Activated effector memory CD4-positive, alpha-beta T cell treated with anti-CD3 and anti-CD28 coated beads, Interleukin-2, amount 50 U/mL, for 16 hours (primary cell): ENCODE measurements around the gene HERC3.

Experiments used
- DNase-seq: peaks from one replicate; pipeline ENCODE4 v3.0.0-alpha.2; 2020

Gene HERC3

GRCh38 chr4:88720451-88721428 lies 128.5 kb downstream of the HERC3 start:
- no peak for DNase-seq

- DNase-seq: no peak
Observed at GRCh38 chr4:88722276-88722780, 130.0 kb downstream of the HERC3 start.

GRCh38 chr4:88722828-88723227 lies 130.5 kb downstream of the HERC3 start:
- no peak for DNase-seq

DNA sequence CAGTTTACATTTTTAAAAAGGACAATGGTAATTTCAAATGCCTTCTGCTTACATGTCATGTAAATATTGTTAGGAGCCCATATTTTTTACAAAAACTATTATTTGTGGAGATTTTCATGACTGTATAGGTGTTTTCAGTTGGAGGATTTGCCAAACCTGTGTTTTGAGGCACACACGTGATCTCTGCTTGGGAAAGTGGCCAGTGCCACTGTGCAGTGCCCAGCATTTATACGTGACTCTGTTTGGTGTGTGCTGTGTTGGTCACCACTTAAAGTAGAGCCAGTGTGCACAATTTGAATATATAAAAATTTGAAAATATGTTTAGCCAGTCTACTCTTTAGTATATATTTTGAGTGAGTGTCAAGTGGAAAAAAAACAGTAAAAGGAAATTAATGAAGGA lies 132.1 kb downstream of the HERC3 start:
- DNase-seq: no peak

DNA sequence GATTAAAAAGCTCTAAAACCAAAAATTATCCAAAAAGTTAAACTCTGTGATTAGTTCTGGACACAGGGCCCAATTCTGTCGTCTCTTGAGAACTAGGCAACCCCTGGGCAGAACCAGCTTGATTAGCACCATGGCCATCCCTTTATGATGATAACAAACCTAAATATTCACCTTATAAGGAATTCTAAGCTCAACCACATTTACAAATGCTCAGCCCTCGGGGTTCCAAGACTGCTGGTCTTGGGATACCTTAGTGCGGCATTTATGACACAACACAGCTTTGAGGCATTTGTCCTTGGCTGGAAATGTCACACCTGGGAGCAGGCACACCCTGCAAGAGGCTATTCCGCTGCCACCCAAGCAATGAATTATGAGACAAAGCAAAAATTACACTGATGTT lies 132.9 kb downstream of the HERC3 start:
- no peak for DNase-seq

GRCh38 chr4:88725986-88726385 lies 133.7 kb downstream of the HERC3 start:
- DNase-seq: no peak

DNA sequence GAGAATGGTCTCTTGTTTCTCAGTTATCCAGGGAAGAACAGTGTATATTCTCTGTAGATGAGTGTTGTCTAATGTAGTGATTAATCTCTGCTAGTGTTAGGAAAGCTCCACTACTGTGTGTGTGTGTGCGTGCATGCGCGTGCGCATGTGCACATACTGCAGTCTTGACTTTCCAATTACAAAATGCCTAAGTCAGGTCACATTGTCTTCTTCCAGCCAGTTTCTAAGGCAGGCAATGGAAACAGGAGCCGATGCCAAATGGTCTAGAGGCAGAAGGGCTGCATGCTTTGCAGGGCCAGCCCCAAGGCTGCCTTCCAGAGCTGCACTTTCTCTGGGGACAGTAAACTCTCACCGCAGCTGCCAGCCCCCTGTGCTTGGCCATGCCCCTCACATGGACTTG lies 135.9 kb downstream of the HERC3 start:
- DNase-seq: no peak

DNA sequence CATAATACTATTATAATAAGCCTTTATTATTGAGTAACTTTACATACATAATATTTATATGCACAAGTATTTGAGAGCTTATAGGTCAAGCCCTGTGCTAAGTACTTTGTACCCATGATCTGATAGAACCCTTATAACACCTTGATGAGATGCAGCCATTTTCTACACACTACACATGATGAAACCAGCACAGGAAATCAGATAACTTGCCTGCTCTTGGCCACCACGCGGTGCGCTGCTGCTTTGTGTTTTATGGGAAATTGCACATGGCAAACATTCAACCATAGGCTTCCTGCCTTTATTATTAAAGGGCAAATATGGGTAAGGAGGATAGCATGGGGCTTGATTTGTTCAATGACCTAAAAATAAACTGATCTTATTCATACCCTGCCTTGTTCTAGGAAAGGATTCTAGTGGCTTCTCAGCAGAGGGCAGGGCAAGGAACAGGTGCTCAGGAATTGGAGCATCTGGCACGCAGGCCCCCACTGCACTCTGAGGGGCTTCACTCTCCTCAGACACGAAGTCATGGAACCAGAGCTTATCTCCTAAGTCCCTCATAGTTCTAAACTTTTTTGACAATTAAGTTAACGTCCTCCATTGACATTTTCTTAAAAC lies 137.0 kb downstream of the HERC3 start:
- no peak for DNase-seq

DNA sequence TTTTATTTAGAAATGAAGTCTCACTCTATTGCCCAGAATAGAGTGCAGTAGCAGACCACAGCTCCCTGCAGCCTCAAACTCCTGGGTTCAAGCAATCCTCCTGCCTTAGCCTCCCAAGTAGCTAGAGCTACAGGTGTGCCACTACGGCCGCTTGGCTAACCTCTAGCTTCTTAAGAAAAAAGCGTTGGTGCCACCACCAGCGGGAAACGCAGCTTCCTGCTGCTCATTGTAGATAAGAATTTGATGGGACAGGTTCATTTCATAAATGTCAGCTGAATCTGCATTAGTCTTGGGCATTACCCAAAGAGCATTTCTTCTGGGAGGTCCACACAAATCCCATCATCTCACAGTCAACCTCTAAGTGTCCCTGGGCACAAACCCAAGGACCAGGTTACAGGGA lies 138.5 kb downstream of the HERC3 start:
- DNase-seq: no peak

DNA sequence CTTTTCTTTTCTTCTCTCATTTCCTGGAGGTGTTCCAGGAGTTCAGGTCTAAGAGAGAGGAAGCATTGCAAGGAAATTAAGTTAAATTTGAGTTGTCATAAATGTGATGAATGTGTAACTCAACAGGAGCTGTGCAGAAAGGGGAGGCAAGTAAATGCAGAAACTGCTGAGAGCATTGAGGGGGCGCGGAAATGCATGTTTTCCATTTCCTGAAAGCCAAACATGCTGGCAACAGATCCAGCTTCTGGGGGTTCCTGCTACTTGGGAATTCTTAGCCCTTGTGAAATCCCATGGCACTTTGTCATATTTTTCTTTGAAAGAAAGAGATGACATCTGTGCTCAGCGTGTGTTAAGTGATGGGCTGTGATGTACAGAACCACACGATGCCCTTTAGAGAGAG lies 139.1 kb downstream of the HERC3 start:
- DNase-seq: no peak

- DNase-seq: no peak
Observed at GRCh38 chr4:88732714-88733368, 140.6 kb downstream of the HERC3 start.

- no peak for DNase-seq
Observed at GRCh38 chr4:88734403-88734949, 142.2 kb downstream of the HERC3 start.

- DNase-seq: no peak
Observed at GRCh38 chr4:88735564-88735963, 143.3 kb downstream of the HERC3 start.

DNA sequence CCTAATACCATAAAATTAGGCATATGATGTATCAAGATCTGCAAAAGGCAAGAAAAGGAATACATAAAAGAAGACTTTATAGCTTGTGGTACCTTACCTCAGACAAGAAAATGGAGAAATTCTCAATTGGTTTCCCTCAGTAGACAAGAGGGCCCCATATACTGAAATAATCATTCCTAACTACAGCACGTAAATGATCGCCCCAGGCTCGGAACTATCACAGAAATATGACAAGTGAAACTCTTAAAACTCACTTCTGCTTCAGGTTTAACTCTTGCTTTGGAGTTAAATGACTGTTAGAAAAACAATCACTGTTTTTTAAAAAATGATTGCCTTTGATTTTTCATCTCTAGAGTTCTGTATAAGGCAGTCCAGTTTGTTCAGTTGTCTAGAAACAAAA lies 144.0 kb downstream of the HERC3 start:
- no peak for DNase-seq

- DNase-seq: no peak
Observed at GRCh38 chr4:88737307-88737941, 145.1 kb downstream of the HERC3 start.

DNA sequence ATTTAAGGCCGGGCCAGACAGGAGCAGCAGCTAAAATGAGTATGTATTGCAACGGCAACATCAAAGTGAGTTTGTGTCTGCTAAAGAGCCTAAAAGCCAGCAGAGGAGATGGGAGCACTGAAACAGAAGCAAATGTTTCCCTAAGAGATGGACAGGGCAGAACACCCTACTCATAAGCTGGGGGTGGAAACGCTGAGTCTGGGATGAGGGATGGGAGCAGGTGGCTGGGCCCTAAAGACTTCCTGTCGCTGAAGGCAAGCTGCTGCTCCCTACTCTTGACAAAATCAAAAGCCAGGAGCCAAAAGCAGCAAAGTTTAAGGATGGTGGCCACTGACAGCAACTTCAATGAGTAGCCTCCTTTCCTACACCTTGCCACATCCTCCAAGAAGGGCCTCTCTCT lies 145.9 kb downstream of the HERC3 start:
- DNase-seq: no peak

DNA sequence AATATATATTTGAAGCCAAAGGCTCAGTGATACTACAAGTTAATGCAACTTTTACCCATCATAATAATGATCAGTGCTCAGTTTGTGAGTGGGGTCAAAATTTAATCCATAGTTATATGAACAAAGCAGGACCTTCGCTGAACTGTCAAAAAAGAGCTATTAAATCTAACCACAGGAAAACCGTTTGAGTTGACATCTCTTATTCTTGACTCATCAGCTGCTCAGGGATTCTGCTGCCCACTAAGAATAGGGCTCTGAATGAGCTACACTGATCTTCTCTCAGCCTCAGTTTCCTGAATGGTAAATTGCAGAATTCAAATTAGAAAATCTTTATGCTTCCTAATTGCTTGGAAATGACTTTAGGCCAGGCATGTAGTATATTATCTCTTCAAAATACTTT lies 150.3 kb downstream of the HERC3 start:
- no peak for DNase-seq

DNA sequence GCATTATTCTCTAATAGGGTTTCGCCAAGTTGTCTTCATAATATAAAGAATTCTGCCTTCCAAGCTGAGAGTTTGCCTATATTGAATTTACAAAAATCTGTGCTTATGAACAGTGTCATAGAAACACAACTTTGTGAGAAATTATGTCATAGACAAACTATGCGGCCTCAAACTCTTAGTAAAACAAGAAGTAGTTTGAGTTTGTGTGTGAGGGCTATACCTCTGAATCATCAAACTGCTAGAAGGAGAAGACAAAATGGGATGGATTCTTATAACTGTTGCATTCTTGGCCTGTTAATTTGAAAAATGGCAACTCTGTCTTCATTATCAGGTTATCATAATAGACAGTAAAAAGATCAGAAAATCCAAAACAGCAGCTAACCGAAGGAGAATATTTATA lies 151.4 kb downstream of the HERC3 start:
- DNase-seq: no peak

- no peak for DNase-seq
Observed at GRCh38 chr4:88744609-88745008, 152.3 kb downstream of the HERC3 start.

- DNase-seq: no peak
Observed at GRCh38 chr4:88745175-88745574, 152.9 kb downstream of the HERC3 start.

DNA sequence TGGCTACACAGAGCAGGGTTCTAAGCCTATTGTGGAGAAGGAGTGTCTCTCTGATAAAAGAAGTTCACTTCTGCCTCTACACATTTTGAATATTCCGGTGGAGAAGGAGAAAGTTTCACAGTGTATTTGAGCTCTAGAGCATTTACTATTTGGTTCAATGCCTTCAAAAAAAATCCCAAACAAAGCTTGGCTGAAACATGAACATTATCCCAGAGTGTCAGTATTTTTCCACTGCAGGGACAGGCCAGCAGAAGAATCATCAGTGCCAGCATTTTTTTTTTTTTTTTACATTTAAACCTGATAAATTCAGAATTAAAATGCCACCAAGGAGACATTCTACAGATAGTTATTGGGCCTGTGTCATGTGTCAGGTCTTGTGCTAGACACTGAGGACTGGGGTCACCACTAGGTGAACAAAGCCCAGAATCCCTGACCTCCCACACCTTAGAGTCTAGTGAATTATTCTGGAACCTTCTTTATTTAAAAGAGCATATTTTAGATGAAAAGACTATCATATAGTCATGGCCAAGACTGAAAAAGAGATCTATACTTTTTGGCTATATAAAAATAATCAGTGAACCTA lies 153.4 kb downstream of the HERC3 start:
- no peak for DNase-seq

- DNase-seq: no peak
Observed at GRCh38 chr4:88746206-88746605, 153.9 kb downstream of the HERC3 start.
